H54 (cell line): ENCODE results near the gene MYH9.

Experiments
- DNase-seq: peaks from one replicate; pipeline ENCODE4 v3.0.0; 2011; ENCODE audit warnings: low spot score, mixed read lengths; ENCODE audit not compliant: insufficient read length
- FAIRE-seq: peaks from 3 replicates; lab custom pipeline; 2011; peaks lifted over from hg19 to GRCh38; lab: Jason Lieb, UNC
- POLR2A ChIP-seq: IDR thresholded peaks from 2 replicates; pipeline ENCODE4 v1.6.1; 2011; ENCODE audit warnings: low read depth, mild to moderate bottlenecking, low read length

Gene MYH9

GRCh38 chr22:36362075-36362474, 25.7 kb downstream of the MYH9 start:
- FAIRE-seq = no peak

GRCh38 chr22:36360871-36361383, 26.8 kb downstream of the MYH9 start:
- FAIRE-seq (no peak), DNase-seq (no peak)
- TF ChIP-seq POLR2A = no peak

More at GRCh38 chr22:36362075-36362474, 25.7 kb downstream of the MYH9 start:
- TF ChIP-seq POLR2A = no peak
- no peak for DNase-seq

- DNase-seq = no peak
- TF ChIP-seq POLR2A = no peak
Observed at GRCh38 chr22:36360011-36360410, 27.8 kb downstream of the MYH9 start.

GRCh38 chr22:36359470-36359996, 28.2 kb downstream of the MYH9 start:
- TF ChIP-seq POLR2A = no peak
- DNase-seq = no peak
- FAIRE-seq = no peak

More at GRCh38 chr22:36360011-36360410, 27.8 kb downstream of the MYH9 start:
- no peak for FAIRE-seq

- no peak for DNase-seq
Observed at GRCh38 chr22:36358533-36359469, 29.0 kb downstream of the MYH9 start.

GRCh38 chr22:36356708-36357624, 30.8 kb downstream of the MYH9 start:
- DNase-seq (no peak), FAIRE-seq (no peak)
- TF ChIP-seq POLR2A = no peak

More at GRCh38 chr22:36358533-36359469, 29.0 kb downstream of the MYH9 start:
- TF ChIP-seq POLR2A = no peak
- no peak for FAIRE-seq

GRCh38 chr22:36355894-36356293, 31.9 kb downstream of the MYH9 start:
- FAIRE-seq = no peak
- TF ChIP-seq POLR2A = no peak
- no peak for DNase-seq

GRCh38 chr22:36355362-36355761, 32.4 kb downstream of the MYH9 start:
- no peak for TF ChIP-seq POLR2A
- no peak for FAIRE-seq
- no peak for DNase-seq

GRCh38 chr22:36352803-36353507, 34.8 kb downstream of the MYH9 start:
- no peak for TF ChIP-seq POLR2A
- FAIRE-seq (no peak), DNase-seq (no peak)

- DNase-seq = no peak
- no peak for FAIRE-seq
- TF ChIP-seq POLR2A = no peak
Observed at GRCh38 chr22:36351921-36352802, 35.6 kb downstream of the MYH9 start.

- TF ChIP-seq POLR2A = no peak
- FAIRE-seq (no peak), DNase-seq (no peak)
Observed at GRCh38 chr22:36350751-36351594, 36.8 kb downstream of the MYH9 start.

GRCh38 chr22:36349726-36350125, 38.0 kb downstream of the MYH9 start:
- TF ChIP-seq POLR2A = no peak
- no peak for FAIRE-seq
- DNase-seq = no peak
